AG10803 (cell line): ENCODE data around the gene FGF4.
"Not testable (repeated sequence)": the region's sequence is repeated elsewhere in the genome, so short reads cannot be mapped to it uniquely, and the experiment has no call there.

Source experiments
- DNase-seq: peaks from one replicate; pipeline ENCODE4 v3.0.0; 2010; ENCODE audit warnings: low read depth
- H3K4me3 ChIP-seq: 2 replicates; pipeline ENCODE4 v1.5.1; 2011; ENCODE audit warnings: mild to moderate bottlenecking, low read length, control low read depth
- CTCF ChIP-seq: conservative IDR thresholded peaks from 2 replicates; pipeline ENCODE4 v1.5.1; 2011; ENCODE audit warnings: mild to moderate bottlenecking, low read length, control low read depth, inconsistent platforms

FGF4 gene

GRCh38 chr11:69774354-69775162 is 583 bp downstream of the FGF4 start:
- DNase-seq = no peak
- TF ChIP-seq CTCF = no peak
- no peak overlapping the region for H3K4me3 ChIP-seq

DNA sequence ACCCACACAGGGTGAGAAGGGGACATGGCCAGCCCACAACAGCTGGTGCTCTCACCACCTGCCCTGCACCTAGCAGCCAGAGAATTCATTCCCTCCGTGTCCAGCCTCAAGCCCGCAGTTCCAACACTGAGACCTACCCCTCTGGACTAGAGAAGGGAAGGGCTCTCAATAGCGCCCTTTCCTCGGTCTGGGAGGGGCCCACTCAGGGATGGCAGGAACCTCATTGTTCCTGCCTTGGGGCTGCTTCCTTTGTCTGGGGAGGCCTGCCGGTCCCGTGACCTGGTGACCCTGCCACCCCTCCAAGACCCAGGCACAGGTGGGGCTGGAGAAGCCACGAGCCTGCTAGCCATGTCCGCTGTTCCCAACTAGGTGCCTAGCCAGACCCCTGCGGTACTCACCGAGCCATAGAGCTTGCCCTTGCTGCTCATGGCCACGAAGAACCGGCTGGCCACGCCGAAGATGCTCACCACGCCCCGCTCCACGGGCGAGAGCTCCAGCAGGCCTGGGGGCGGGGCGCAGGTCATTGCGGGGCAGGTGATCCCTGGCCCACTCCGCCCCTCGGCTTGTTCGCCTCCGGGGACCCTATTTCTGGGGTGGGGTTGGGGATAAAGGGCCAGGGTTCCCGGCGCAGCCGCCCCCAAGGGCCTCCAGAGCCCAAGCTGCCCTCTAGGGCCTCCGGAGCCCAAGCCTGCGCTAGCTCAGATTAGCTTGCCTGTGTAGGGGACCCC is 1.4 kb downstream of the FGF4 start:
- TF ChIP-seq CTCF = no peak
- no peak for DNase-seq
- H3K4me3 ChIP-seq = no peak overlapping the region

DNA sequence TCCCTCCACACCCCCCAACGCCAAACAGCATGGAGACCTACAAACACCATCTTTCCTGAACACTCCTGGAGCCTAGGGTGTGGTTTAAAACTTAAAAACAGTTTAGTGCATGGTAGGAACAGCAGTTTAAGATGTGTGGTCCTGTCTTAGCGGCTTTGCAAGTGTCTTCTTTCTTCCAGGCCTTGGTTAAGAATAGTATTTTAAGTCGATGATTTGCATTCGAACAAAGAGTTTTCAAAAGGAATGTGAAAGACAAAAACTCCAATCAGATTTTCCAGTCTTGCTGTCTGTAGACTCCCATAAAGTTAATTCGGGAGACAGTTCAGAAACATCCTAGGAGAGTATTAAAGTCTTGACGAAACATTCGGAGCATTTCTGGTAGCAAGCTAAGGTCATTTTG is 3.7 kb downstream of the FGF4 start:
- TF ChIP-seq CTCF = no peak
- no peak overlapping the region for H3K4me3 ChIP-seq
- no peak for DNase-seq

GRCh38 chr11:69770540-69770939 is 4.6 kb downstream of the FGF4 start:
- no peak overlapping the region for H3K4me3 ChIP-seq
- TF ChIP-seq CTCF = no peak

GRCh38 chr11:69765498-69765995 is 9.6 kb downstream of the FGF4 start:
- no peak for DNase-seq
- TF ChIP-seq CTCF = no peak
- H3K4me3 ChIP-seq = no peak overlapping the region

More at GRCh38 chr11:69770540-69770939, 4.6 kb downstream of the FGF4 start:
- DNase-seq = no peak

GRCh38 chr11:69764918-69765317 is 10.2 kb downstream of the FGF4 start:
- not testable (repeated sequence) for DNase-seq, H3K4me3 ChIP-seq

- no peak for DNase-seq
- no peak for TF ChIP-seq CTCF
- no peak overlapping the region for H3K4me3 ChIP-seq
Measured at GRCh38 chr11:69760319-69760718, 14.8 kb downstream of the FGF4 start.
